ENCODE results near the gene GALNT9. TPM values are rescaled to one million over a fixed set of nuclear protein-coding genes. Genes with fewer than 3 reads are reported as not detected.

The GALNT9 gene
- total RNA-seq, 1 experiment from 2014 or later, result 2.6 TPM

DNA sequence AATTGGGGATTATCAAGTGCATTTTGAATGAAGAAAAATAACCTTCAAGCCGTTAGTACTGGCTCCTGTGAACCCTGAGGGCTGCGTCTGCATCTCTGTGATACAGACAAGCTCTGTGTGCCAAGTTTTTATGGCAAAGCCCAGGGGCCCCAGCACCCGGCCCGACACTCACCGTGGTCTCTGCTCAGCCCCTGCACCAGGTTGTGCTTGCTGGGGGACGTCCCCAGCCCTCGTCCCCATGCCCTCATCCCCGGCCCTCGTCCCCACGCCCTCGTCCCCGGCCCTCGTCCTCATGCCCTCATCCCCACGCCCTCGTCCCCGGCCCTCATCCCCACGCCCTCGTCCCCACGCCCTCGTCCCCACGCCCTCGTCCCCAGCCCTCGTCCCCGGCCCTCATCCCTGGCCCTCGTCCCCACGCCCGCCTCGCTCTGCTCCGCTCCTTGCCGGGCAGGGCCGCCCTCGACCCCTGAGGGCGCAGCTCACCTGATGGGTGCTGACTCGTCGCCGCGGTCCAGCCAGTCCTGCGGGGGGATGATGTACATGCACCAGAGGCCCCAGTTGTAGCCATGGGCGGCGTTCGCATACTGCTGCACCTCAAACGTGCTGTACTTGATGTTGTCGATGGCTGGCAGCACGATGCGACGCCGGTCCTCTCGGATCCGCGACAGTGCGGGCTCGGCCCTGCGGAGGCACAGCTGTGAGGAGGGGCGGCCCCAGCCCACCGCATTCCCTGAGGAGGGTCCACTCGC is 72.0 kb downstream of the GALNT9 start:
- H3K9ac ChIP-seq (ENCODE audit: low read length), result no peak overlapping the region
- TF ChIP-seq SIN3A (IDR thresholded peaks at IDR 0.05; ENCODE audit: low read depth) (no peak), ZFX (IDR thresholded peaks at IDR 0.05) (no peak), POLR2A (IDR thresholded peaks at IDR 0.05; ENCODE audit: borderline replicate concordance, extremely low read depth, insufficient read depth, insufficient read length) (no peak), EZH2 (IDR thresholded peaks at IDR 0.05) (no peak), SRF (IDR thresholded peaks at IDR 0.05; ENCODE audit: low read depth) (no peak), YY1 (IDR thresholded peaks at IDR 0.05; ENCODE audit: extremely low read depth, insufficient replicate concordance, low read depth, low read length) (no peak), SP1 (IDR thresholded peaks at IDR 0.05; ENCODE audit: low read depth) (no peak), TCF7L2 (IDR thresholded peaks at IDR 0.05; ENCODE audit: borderline replicate concordance, extremely low read depth, insufficient read depth, insufficient read length) (no peak), EGR1 (IDR thresholded peaks at IDR 0.05; ENCODE audit: low read depth) (no peak), ZNF274 (IDR thresholded peaks at IDR 0.05; ENCODE audit: low read depth, low read length) (no peak), CEBPB (IDR thresholded peaks at IDR 0.05; ENCODE audit: low read depth) (no peak)
- TF ChIP-seq, protein P1, sequence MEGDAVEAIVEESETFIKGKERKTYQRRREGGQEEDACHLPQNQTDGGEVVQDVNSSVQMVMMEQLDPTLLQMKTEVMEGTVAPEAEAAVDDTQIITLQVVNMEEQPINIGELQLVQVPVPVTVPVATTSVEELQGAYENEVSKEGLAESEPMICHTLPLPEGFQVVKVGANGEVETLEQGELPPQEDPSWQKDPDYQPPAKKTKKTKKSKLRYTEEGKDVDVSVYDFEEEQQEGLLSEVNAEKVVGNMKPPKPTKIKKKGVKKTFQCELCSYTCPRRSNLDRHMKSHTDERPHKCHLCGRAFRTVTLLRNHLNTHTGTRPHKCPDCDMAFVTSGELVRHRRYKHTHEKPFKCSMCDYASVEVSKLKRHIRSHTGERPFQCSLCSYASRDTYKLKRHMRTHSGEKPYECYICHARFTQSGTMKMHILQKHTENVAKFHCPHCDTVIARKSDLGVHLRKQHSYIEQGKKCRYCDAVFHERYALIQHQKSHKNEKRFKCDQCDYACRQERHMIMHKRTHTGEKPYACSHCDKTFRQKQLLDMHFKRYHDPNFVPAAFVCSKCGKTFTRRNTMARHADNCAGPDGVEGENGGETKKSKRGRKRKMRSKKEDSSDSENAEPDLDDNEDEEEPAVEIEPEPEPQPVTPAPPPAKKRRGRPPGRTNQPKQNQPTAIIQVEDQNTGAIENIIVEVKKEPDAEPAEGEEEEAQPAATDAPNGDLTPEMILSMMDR (IDR thresholded peaks at IDR 0.05 in 2 of 3, conservative IDR thresholded peaks at IDR 0.05 in 1 of 3; ENCODE audit: borderline replicate concordance in 1 of 3, insufficient read depth in 1 of 3, low read depth in 2 of 3, low read length in 2 of 3), result no peak
- TF ChIP-seq, protein P2, sequence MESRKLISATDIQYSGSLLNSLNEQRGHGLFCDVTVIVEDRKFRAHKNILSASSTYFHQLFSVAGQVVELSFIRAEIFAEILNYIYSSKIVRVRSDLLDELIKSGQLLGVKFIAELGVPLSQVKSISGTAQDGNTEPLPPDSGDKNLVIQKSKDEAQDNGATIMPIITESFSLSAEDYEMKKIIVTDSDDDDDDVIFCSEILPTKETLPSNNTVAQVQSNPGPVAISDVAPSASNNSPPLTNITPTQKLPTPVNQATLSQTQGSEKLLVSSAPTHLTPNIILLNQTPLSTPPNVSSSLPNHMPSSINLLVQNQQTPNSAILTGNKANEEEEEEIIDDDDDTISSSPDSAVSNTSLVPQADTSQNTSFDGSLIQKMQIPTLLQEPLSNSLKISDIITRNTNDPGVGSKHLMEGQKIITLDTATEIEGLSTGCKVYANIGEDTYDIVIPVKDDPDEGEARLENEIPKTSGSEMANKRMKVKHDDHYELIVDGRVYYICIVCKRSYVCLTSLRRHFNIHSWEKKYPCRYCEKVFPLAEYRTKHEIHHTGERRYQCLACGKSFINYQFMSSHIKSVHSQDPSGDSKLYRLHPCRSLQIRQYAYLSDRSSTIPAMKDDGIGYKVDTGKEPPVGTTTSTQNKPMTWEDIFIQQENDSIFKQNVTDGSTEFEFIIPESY (IDR thresholded peaks at IDR 0.05; ENCODE audit: extremely low read depth, insufficient replicate concordance, low read length), result no peak
- no peak overlapping the region for H3K27ac ChIP-seq (ENCODE audit: low read depth, low read length)
- RAD21 ChIA-PET (ENCODE audit: low non-redundant PET in 1 of 2, low total read pairs in 2 of 2, uncharacterized antibody in 2 of 2, unreplicated experiment in 2 of 2), result no interaction called here
- H3K27me3 ChIP-seq (ENCODE audit: insufficient read depth, low read length), result no peaks in the 10 kb centered on the region
- H3K4me3 ChIP-seq (replicated peaks in 1 of 2; ENCODE audit: low read depth in 1 of 2, low read length in 2 of 2), result no peak overlapping the region
- H3K9me2 ChIP-seq (ENCODE audit: insufficient read depth), result no peaks in the 10 kb centered on the region
- intact Hi-C loops (cut with micrococcal nuclease), result no loop called here
- H3K9me3 ChIP-seq (ENCODE audit: control insufficient read depth in 1 of 2, insufficient read depth in 1 of 2, low read depth in 1 of 2, low read length in 2 of 2), result no peaks in the 10 kb centered on the region
- POLR2A ChIA-PET, result no interaction called here
- H4K20me1 ChIP-seq (ENCODE audit: insufficient read depth), result no peaks in the 10 kb centered on the region
- no peaks in the 10 kb centered on the region for H3K36me3 ChIP-seq (ENCODE audit: control insufficient read depth in 1 of 2, insufficient read depth in 2 of 2, low read length in 2 of 2)
- BruUV-seq (replicated peaks), result no TSS peak
- ATAC-seq (no peak), DNase-seq (ENCODE audit: low read depth, low spot score) (no peak)
- H3K4me2 ChIP-seq (ENCODE audit: low read length), result no peak overlapping the region
- H3K79me2 ChIP-seq (ENCODE audit: insufficient read depth, low read length), result no peaks in the 10 kb centered on the region
- CTCF ChIA-PET, result no interaction called here
- H3K4me1 ChIP-seq (ENCODE audit: control insufficient read depth in 1 of 2, insufficient read depth in 2 of 2, low read length in 2 of 2), result no peaks in the 10 kb centered on the region; a peak in 1 of 4 replicates
- no peak overlapping the region for H2AFZ ChIP-seq (ENCODE audit: low read depth, low read length, poor library complexity, severe bottlenecking)

All from HCT116 (cell line).